K562 (cell line): Measurements from ENCODE around the gene UCKL1. TPM values are rescaled to one million over a fixed set of nuclear protein-coding genes. Genes with fewer than 3 reads are reported as not detected.

Experiments used
- CCNT2 ChIP-seq: IDR thresholded peaks from 2 replicates; pipeline ENCODE4 v1.6.1; 2011; ENCODE audit warnings: borderline replicate concordance, low read depth, mild to moderate bottlenecking, moderate library complexity, mixed read lengths, low read length; ENCODE audit not compliant: insufficient read length; ENCODE audit errors: extremely low read depth
- CHD2 ChIP-seq: IDR thresholded peaks from 2 replicates; pipeline ENCODE4 v1.6.1; 2011; ENCODE audit warnings: low read depth, low read length
- CREM ChIP-seq: IDR thresholded peaks from 2 replicates; pipeline ENCODE4 v1.6.1; 2014; ENCODE audit warnings: antibody characterized with exemption, low read depth
- DPF2 ChIP-seq: fragments of 450-650 bp; IDR thresholded peaks from 2 replicates; pipeline ENCODE4 v1.6.1; 2016
- EGR1 ChIP-seq: fragments of 450-650 bp; conservative IDR thresholded peaks from 2 replicates; pipeline ENCODE4 v1.6.1; 2017; ENCODE audit warnings: mild to moderate bottlenecking
- ETV6 ChIP-seq, 3 experiments: fragments of 150-350 bp in 1 of 3; sonication (generic) in 1 of 3; formaldehyde crosslinking in 1 of 3; IDR thresholded peaks; 2 replicates each; pipeline versions ENCODE4 v1.6.1 to v1.8.0; 2014 to 2022; ENCODE audit warnings: borderline replicate concordance in 2 of 3, low read depth in 2 of 3, antibody characterized with exemption in 1 of 3, low read length in 1 of 3, mild to moderate bottlenecking in 1 of 3, missing genetic modification reagents in 1 of 3
- GABPB1 ChIP-seq: sonication (generic); formaldehyde crosslinking; IDR thresholded peaks from 2 replicates; pipeline ENCODE4 v1.8.0; 2022; ENCODE audit warnings: mild to moderate bottlenecking, missing genetic modification reagents
- HDAC1 ChIP-seq, 2 experiments: fragments of 450-650 bp; IDR thresholded peaks; 2 replicates each; pipeline ENCODE4 v1.6.1; 2016 to 2017; ENCODE audit warnings: inconsistent platforms in 1 of 2, mild to moderate bottlenecking in 1 of 2, moderate library complexity in 1 of 2
- HEY1 ChIP-seq: fragments of 250-450 bp; sonication (Bioruptor Pico); IDR thresholded peaks from 2 replicates; pipeline ENCODE4 v1.5.0; 2020; ENCODE audit warnings: mild to moderate bottlenecking, moderate library complexity, borderline replicate concordance
- HNRNPK ChIP-seq: fragments of 200-400 bp; formaldehyde crosslinking; IDR thresholded peaks from one replicate; pipeline ENCODE4 v1.6.1; 2018; ENCODE audit warnings: mild to moderate bottlenecking, low read depth, low read length; ENCODE audit not compliant: poor library complexity, severe bottlenecking
- IFI16 ChIP-seq: fragments of 250-450 bp; sonication (Bioruptor Pico); IDR thresholded peaks from 2 replicates; pipeline ENCODE4 v2.1.2; 2022; ENCODE audit warnings: mild to moderate bottlenecking, inconsistent platforms
- JUND ChIP-seq, 2 experiments: IDR thresholded peaks; 2 replicates in 1 of 2; 3 replicates in 1 of 2; pipeline ENCODE4 v1.6.1; 2011; ENCODE audit warnings: borderline replicate concordance in 2 of 2, low read depth in 2 of 2, low read length in 2 of 2, improper control_type of control experiment in 1 of 2, missing biosample characterization in 1 of 2, missing genetic modification characterization in 1 of 2, missing genetic modification reagents in 1 of 2
- MAZ ChIP-seq, 2 experiments: fragments of 450-650 bp in 1 of 2; sonication (generic) in 1 of 2; formaldehyde crosslinking; IDR thresholded peaks in 1 of 2; conservative IDR thresholded peaks in 1 of 2; 2 replicates each; pipeline versions ENCODE4 v1.4.0 to v1.5.0; 2020; ENCODE audit warnings: mild to moderate bottlenecking in 1 of 2, missing genetic modification reagents in 1 of 2
- MBD2 ChIP-seq: sonication (generic); IDR thresholded peaks from 2 replicates; pipeline ENCODE4 v1.6.1; 2016; ENCODE audit warnings: low read depth, borderline replicate concordance
- NBN ChIP-seq: fragments of 450-650 bp; IDR thresholded peaks from 2 replicates; pipeline ENCODE4 v1.6.1; 2016; ENCODE audit warnings: low read depth, mild to moderate bottlenecking
- NR2C1 ChIP-seq, 2 experiments: fragments of 450-650 bp; IDR thresholded peaks; 2 replicates each; pipeline ENCODE4 v1.6.1; 2017; ENCODE audit warnings: mild to moderate bottlenecking in 2 of 2, antibody characterized with exemption in 1 of 2, inconsistent platforms in 1 of 2, missing compliant biosample characterization in 1 of 2, missing genetic modification characterization in 1 of 2
- POLR2AphosphoS2 ChIP-seq: IDR thresholded peaks from 2 replicates; pipeline ENCODE4 v1.6.1; 2012; ENCODE audit warnings: low read length, improper control_type of control experiment
- POLR2B ChIP-seq: fragments of 450-650 bp; IDR thresholded peaks from 2 replicates; pipeline ENCODE4 v1.6.1; 2018; ENCODE audit warnings: low read depth; ENCODE audit not compliant: partially characterized antibody
- POLR2G ChIP-seq: fragments of 200-400 bp; formaldehyde crosslinking; IDR thresholded peaks from 2 replicates; pipeline ENCODE4 v1.6.1; 2017; ENCODE audit warnings: low read depth, mild to moderate bottlenecking, antibody characterized with exemption, low read length, moderate library complexity
- RNF2 ChIP-seq: sonication (generic); IDR thresholded peaks from 2 replicates; pipeline ENCODE4 v1.6.1; 2016
- SFPQ ChIP-seq: fragments of 200-400 bp; formaldehyde crosslinking; IDR thresholded peaks from 2 replicates; pipeline ENCODE4 v1.6.1; 2017; ENCODE audit warnings: mild to moderate bottlenecking, low read depth, low read length, moderate library complexity
- SP1 ChIP-seq: sonication (generic); formaldehyde crosslinking; IDR thresholded peaks from 2 replicates; pipeline ENCODE4 v1.8.1; 2022; ENCODE audit warnings: mild to moderate bottlenecking, missing genetic modification reagents
- SUPT5H ChIP-seq: fragments of 450-650 bp; IDR thresholded peaks from 2 replicates; pipeline ENCODE4 v1.6.1; 2016
- ZNF146 ChIP-seq: IDR thresholded peaks from one replicate; pipeline ENCODE4 v1.6.1; 2018; ENCODE audit warnings: missing compliant biosample characterization; ENCODE audit not compliant: unreplicated experiment
- ZNF41 ChIP-seq: fragments of 250-450 bp; sonication (Bioruptor Pico); conservative IDR thresholded peaks from 2 replicates; pipeline ENCODE4 v1.4.0; 2020; ENCODE audit warnings: mild to moderate bottlenecking
- ZNF551 ChIP-seq: fragments of 250-450 bp; sonication (Bioruptor Pico); IDR thresholded peaks from 2 replicates; pipeline ENCODE4 v1.5.0; 2021; ENCODE audit warnings: mild to moderate bottlenecking, moderate library complexity
- ZNF75A ChIP-seq: fragments of 450-650 bp; formaldehyde crosslinking; IDR thresholded peaks from 2 replicates; pipeline ENCODE4 v1.4.0; 2020; ENCODE audit warnings: mild to moderate bottlenecking
- polyA plus RNA-seq, 8 experiments: library from polyadenylated mRNA; depleted of rRNA in 4 of 8; stranded (reverse) in 5 of 8; unstranded in 3 of 8; fragments of >200 nt; fragmentation: Nextera tagmentation in 2 of 8; fragmentation: Illumina TruSeq in 1 of 8; extraction: Ambion mirVana in 2 of 8; extraction: Trizol in 1 of 8; gene quantifications; 2 replicates each; pipeline versions ENCODE4 v1.2.1 to v1.2.3, GENCODE V29; 2011 to 2014; ENCODE audit warnings: inconsistent platforms in 1 of 8, missing spikeins in 1 of 8
- total RNA-seq, 7 experiments: library from RNA; depleted of rRNA in 6 of 7; stranded (reverse); fragments of >200 nt in 6 of 7; fragmentation: Illumina TruSeq in 2 of 7; extraction: Trizol in 2 of 7; gene quantifications; 2 replicates each; pipeline versions ENCODE4 v1.2.1 to v1.2.3, GENCODE V29; 2011 to 2021; ENCODE audit warnings: low replicate concordance in 1 of 7

The UCKL1 gene
- total and polyA plus RNA-seq, 9 of the 15 experiments (the other 6 are each of a cell fraction or from before 2014, with no cell fraction given), result 3.1 to 52.8 (median 24.2) TPM

- TF ChIP-seq EGR1 (0 out of 2 replicates have a peak, but pooled peaks have one; percentile 10), ZNF551 (CRISPR knock-in tag) (no peak), NBN (no peak), HDAC1 (IDR thresholded peaks at IDR 0.05) (peak in 1 of 2 experiments; percentile 38; a peak in 1 of 4 replicates), GABPB1 (CRISPR knock-in tag) (peak; percentile 60; the same call in 1 of the 2 replicates), POLR2B (peak; percentile 39), SP1 (CRISPR knock-in tag) (peak; percentile 89), IFI16 (CRISPR knock-in tag) (no peak), CREM (peak; percentile 6; the same call in 1 of the 2 replicates), JUND (IDR thresholded peaks at IDR 0.05; ENCODE audit: borderline replicate concordance, low read depth, low read length) (no peak), JUND (tag; IDR thresholded peaks at IDR 0.05; ENCODE audit: borderline replicate concordance, low read depth, low read length) (no peak), MAZ (CRISPR knock-in tag; conservative IDR thresholded peaks at IDR 0.05 in 1 of 2, IDR thresholded peaks at IDR 0.05 in 1 of 2) (0 out of 4 replicates have a peak, but pooled peaks of 1 of the 2 experiments have one; percentile 14), DPF2 (no peak), HEY1 (CRISPR knock-in tag) (no peak), RNF2 (no peak), SFPQ (no peak), NR2C1 (IDR thresholded peaks at IDR 0.05) (no peak), NR2C1 (tag; IDR thresholded peaks at IDR 0.05) (no peak), CCNT2 (peak; percentile 49), ZNF146 (no peak), ZNF75A (CRISPR knock-in tag) (no peak), ZNF41 (CRISPR knock-in tag) (no peak), ETV6 (IDR thresholded peaks at IDR 0.05; ENCODE audit: borderline replicate concordance in 1 of 2, low read depth in 2 of 2, low read length in 1 of 2) (0 out of 4 replicates have a peak, but pooled peaks of 1 of the 2 experiments have one; percentile 11), ETV6 (CRISPR knock-in tag; IDR thresholded peaks at IDR 0.05; ENCODE audit: borderline replicate concordance) (no peak), POLR2G (peak; percentile 51), SUPT5H (peak; percentile 43), MBD2 (no peak; the same call in 1 of the 2 replicates), CHD2 (0 out of 2 replicates have a peak, but pooled peaks have one; percentile 3), POLR2AphosphoS2 (peak; percentile 90), HNRNPK (no peak)
These were observed 13.8 kb downstream of the UCKL1 start (continued) for GRCh38 chr20:63942250-63942951.
